Left forelimb (tissue), 1 donor: ENCODE results near the gene ZNF862.
"Not testable (repeated sequence)": the region's sequence is repeated elsewhere in the genome, so short reads cannot be mapped to it uniquely, and the experiment has no call there.

ENCODE experiments used
- DNase-seq: peaks from one replicate; pipeline ENCODE4 v3.0.0-alpha.2; 2018; ENCODE audit warnings: low spot score

ZNF862 gene

GRCh38 chr7:149824748-149825566 lies 13.2 kb upstream of the ZNF862 start:
- no peak for DNase-seq

GRCh38 chr7:149825567-149826343 lies 12.4 kb upstream of the ZNF862 start:
- no peak for DNase-seq

- no peak for DNase-seq
Measured at GRCh38 chr7:149826344-149827088, 11.7 kb upstream of the ZNF862 start.

- no peak for DNase-seq
Measured at GRCh38 chr7:149827089-149827981, 10.8 kb upstream of the ZNF862 start.

- no peak for DNase-seq
Measured at GRCh38 chr7:149828357-149829309, 9.5 kb upstream of the ZNF862 start.

- not testable (repeated sequence) for DNase-seq
Measured at GRCh38 chr7:149830527-149830926, 7.6 kb upstream of the ZNF862 start.

- DNase-seq, result no peak
Measured at GRCh38 chr7:149830997-149831740, 7.0 kb upstream of the ZNF862 start.

- DNase-seq, result no peak
Measured at GRCh38 chr7:149831741-149832219, 6.4 kb upstream of the ZNF862 start.

GRCh38 chr7:149832332-149833041 lies 5.7 kb upstream of the ZNF862 start:
- no peak for DNase-seq

- DNase-seq, result no peak
Measured at GRCh38 chr7:149833495-149834130, 4.6 kb upstream of the ZNF862 start.

GRCh38 chr7:149834601-149835000 lies 3.6 kb upstream of the ZNF862 start:
- no peak for DNase-seq

- no peak for DNase-seq
Measured at GRCh38 chr7:149836434-149836833, 1.7 kb upstream of the ZNF862 start.

- no peak for DNase-seq
Measured at GRCh38 chr7:149837564-149838223, 481 bp upstream of the ZNF862 start.

GRCh38 chr7:149838992-149839408 lies 825 bp downstream of the ZNF862 start:
- no peak for DNase-seq

- no peak for DNase-seq
Measured at GRCh38 chr7:149839933-149840332, 1.8 kb downstream of the ZNF862 start.

GRCh38 chr7:149843566-149843965 lies 5.4 kb downstream of the ZNF862 start:
- no peak for DNase-seq

GRCh38 chr7:149844445-149844844 lies 6.3 kb downstream of the ZNF862 start:
- no peak for DNase-seq
